Measurements from ENCODE around the gene LY86. TPM values are rescaled to one million over a fixed set of nuclear protein-coding genes. Genes with fewer than 3 reads are reported as not detected.

The LY86 gene
- total and polyA plus RNA-seq, 2 donors (not counting 3 experiments of a cell fraction or from before 2014, with no cell fraction given): not detected

- BruUV-seq (replicated peaks): no TSS peak
- CTCF ChIA-PET: no interaction called here
- Histone ChIP-seq H3K9ac (replicated peaks; ENCODE audit: extremely low read depth, insufficient read depth, low read length) (no peak overlapping the region), H3K27ac (ENCODE audit: insufficient read depth, low read depth, low read length) (no peak overlapping the region), H3K4me2 (ENCODE audit: insufficient read depth, low read length) (no peak overlapping the region), H3K36me3 (ENCODE audit: control insufficient read depth in 2 of 2, extremely low read depth in 1 of 2, insufficient read depth in 2 of 2, low read length in 2 of 2) (no peaks in the 10 kb centered on the region), H3K79me2 (ENCODE audit: control insufficient read depth, insufficient read depth, low read length) (no peaks in the 10 kb centered on the region), H3K9me3 (replicated peaks; ENCODE audit: control insufficient read depth, insufficient read depth, low read length) (no peaks in the 10 kb centered on the region), H3K4me1 (ENCODE audit: control insufficient read depth, extremely low read depth, insufficient read depth, low read length) (no peaks in the 10 kb centered on the region), H2AFZ (ENCODE audit: low read depth, low read length) (no peak overlapping the region), H3K4me3 (replicated peaks in 1 of 3; ENCODE audit: insufficient read depth in 1 of 3, low read depth in 1 of 3, low read length in 3 of 3) (no peak overlapping the region), H3K9me1 (replicated peaks; ENCODE audit: control insufficient read depth, extremely low read depth, insufficient read depth, low read length) (no peaks in the 10 kb centered on the region), H3K27me3 (ENCODE audit: control insufficient read depth in 2 of 2, insufficient read depth in 2 of 2, low read length in 2 of 2) (no peaks in the 10 kb centered on the region), H4K20me1 (replicated peaks; ENCODE audit: control insufficient read depth, extremely low read depth, insufficient read depth, low read length) (no peaks in the 10 kb centered on the region)
- TF ChIP-seq POLR2AphosphoS5 (IDR thresholded peaks at IDR 0.05; ENCODE audit: insufficient read depth, low read depth, low read length) (no peak), POLR2A (IDR thresholded peaks at IDR 0.05; ENCODE audit: low read depth, low read length) (no peak), CTCF (IDR thresholded peaks at IDR 0.05; ENCODE audit: extremely low read depth in 1 of 2, insufficient read depth in 1 of 2, low read depth in 1 of 2, low read length in 2 of 2) (no peak), GATA2 (IDR thresholded peaks at IDR 0.05; ENCODE audit: insufficient read depth, insufficient read length, low read depth, low read length) (no peak), JUN (IDR thresholded peaks at IDR 0.05; ENCODE audit: borderline replicate concordance, insufficient read depth, insufficient read length, low read depth) (no peak), MAX (IDR thresholded peaks at IDR 0.05; ENCODE audit: insufficient read depth, insufficient read length) (no peak), FOS (IDR thresholded peaks at IDR 0.05; ENCODE audit: borderline replicate concordance, insufficient read depth, low read length) (no peak), EZH2 (IDR thresholded peaks at IDR 0.05; ENCODE audit: borderline replicate concordance, low read depth, low read length, severe bottlenecking) (no peak), MYC (IDR thresholded peaks at IDR 0.05; ENCODE audit: low read depth, low read length) (no peak)
- DNase-seq (ENCODE audit: low read depth, low spot score) (no peak), FAIRE-seq (no peak)
- POLR2A ChIA-PET: no interaction called here
- intact Hi-C loops (cut with micrococcal nuclease): no loop called here
- dilution Hi-C loops (cut with MboI; ENCODE audit: extremely low pct_ligation_motif_present, low sequenced_read_pairs): no loop called here
Measured at GRCh38 chr6:6586167-6586566, 2.4 kb upstream of the LY86 start.
